Right kidney (tissue), 1 donor: ENCODE measurements around the gene FOXN3.

Experiments
- DNase-seq: peaks from one replicate; pipeline ENCODE4 v3.0.0-alpha.2; 2016

The FOXN3 gene

DNA sequence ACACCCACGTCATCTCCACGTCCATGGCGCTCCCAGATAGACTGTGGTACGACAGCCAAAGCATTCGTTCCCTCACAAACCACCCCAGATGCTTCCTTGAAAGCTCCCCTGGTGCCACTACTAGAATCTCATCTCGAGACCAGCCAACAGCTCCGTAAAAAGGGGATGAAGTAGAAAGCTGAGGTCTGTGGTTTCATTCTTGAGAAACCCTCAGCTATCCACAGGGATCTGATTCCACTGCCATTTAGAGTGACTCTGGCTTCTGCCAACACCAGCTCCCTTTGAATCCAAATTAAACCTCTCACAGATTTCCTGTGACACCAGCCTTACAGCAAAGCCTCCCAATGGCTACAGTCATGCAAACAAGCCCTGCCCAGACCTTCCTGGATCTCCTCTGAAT is 18.5 kb upstream of the FOXN3 start:
- no peak for DNase-seq

DNA sequence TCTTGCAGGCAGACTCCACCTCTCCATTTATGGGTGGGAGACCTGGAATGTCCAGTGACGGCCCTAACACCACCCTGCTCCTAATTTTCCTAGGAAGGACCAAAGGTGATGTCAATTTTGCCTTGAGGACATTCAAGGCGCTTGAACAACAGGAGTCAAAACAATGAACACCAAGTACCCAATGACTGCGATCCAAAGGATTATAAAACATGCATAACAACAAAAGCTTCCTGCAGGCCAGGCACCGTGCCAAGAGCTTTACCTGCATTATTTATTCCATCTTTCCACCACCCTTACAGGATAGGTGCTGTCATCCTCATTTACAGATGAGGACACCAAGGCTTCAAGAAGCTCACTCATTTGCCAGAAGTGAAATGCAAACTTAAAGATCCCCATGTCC is 15.2 kb upstream of the FOXN3 start:
- no peak for DNase-seq

DNA sequence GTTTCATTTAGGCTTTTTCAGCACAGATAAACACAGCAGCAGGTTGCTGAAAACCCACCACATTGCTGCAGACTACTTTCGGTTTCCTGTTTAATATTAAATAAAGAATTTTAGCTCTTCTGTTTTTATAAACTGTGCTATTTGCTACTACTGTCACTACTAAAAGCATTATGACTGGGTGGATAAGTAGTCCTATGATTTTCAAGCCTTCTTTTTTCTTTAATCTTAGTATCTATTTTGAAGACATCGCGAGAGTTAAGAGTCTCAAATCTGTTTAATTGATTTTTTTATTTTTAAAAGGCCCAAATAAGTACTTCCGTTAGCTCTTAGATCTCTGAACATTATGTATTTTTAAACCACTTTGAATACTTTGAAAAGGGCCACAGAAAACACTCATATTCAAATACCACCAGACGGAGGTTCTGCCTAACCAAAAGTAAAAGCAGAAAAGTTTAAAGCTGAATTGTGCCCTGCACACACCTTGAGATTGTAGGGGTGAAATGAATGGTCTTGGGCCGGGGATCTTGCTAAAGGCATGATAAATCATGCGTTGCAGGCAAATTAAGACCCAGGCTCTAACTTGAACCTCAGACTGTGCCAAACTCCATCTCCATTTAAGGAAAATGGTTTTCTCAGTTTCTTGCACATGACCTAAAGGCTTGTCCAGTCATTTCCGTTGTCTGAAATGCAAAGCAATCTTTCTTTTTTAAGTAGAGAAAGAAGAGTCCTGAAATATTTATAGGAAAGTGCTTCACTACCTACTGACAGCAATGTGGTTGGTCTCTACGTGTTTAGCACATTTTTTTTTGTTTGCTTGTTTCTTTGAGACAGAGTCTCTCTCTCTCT is 13.6 kb upstream of the FOXN3 start:
- DNase-seq: no peak

DNA sequence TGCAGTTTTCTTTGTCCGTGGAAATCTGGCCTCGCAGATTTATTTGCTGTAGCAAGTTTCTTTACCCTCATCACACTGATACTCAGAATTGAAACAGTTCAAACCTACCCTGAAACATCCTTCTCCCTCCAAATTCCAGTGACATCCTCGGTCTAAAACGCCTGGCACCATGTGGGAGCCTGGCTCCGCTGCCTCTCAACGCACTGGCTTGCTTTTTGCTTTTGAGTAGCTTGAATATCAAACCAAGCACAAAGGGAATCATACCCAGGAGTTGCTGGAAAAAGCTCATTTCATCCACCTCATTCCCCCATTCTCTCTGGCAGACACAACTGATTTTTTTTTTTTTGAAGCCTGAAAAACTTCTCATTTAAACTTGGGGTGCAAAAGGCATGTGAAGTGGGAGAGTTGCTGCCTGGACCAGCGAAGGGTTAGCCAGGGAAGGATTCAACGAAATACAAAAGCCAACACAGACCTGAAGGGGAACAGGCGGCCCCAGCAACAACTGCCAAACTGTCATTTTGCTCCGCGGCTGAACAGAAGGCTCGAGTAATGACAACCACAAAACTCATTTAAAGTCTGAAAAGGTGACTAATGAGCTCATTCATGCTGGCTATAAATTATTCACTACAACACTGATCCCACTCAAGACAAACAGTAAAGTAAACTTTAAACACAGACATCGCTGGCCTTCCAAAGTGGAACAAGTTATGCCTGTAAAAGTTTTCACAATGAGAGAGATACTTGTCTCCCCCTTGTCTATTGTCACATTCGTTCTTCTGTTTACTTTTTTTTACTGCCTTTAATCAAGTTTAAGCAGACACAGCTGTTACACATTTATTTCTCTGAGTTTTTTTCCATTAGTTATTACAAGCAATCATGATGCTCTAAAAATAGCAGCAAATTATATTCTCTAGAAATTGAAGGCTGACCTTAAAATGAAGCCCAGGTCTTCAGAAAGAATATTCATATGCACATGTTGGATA is 12.5 kb upstream of the FOXN3 start:
- peak; percentile 45 for DNase-seq

DNA sequence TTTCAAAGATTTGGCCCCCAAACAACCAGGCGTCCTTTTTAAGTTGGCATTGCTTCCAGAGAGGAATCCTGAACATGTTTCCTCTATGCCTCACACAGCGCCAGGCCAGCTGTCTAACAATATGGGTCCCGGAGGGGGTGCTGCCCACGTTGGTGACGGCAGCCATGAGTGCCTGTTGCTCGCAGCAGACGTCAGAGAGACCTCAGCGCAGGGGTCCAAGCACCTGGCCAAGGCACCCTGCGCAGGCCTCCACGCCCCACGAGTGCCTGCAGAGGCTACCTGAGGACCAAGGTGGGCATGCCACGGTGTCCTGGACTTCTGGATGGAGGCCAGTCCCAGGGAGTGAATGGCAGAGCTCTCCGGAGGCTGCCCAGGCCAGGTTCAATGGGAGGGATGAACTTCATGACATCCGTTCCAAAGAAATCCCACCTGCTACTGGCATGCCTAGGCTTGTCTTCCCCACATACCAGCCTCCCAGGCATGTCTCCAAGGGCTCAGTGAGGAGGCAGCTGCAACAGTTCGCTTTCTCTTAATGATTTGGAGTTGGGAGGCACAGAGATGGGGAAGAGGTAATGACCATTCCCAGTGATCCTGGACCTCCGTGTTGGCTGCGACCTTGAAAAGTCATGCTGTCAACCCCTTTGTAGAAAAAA is 11.6 kb upstream of the FOXN3 start:
- DNase-seq: no peak

DNA sequence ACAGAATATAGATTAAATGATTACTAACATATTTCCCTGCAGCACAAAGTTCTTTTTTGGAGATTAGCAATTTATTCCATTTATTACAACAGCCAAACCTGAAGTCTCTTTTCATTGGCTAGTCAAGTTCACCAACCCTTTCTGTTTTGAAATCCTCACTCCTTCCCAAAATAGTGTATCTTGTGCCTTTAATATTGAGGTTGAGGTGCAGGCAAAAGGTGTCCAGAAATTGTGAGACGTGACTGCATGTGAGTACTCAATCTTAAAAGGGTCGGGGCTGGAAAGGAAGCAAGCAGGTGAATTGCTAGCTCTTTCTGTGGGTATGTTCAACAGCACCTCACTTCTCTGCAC is 11.1 kb upstream of the FOXN3 start:
- DNase-seq: no peak

DNA sequence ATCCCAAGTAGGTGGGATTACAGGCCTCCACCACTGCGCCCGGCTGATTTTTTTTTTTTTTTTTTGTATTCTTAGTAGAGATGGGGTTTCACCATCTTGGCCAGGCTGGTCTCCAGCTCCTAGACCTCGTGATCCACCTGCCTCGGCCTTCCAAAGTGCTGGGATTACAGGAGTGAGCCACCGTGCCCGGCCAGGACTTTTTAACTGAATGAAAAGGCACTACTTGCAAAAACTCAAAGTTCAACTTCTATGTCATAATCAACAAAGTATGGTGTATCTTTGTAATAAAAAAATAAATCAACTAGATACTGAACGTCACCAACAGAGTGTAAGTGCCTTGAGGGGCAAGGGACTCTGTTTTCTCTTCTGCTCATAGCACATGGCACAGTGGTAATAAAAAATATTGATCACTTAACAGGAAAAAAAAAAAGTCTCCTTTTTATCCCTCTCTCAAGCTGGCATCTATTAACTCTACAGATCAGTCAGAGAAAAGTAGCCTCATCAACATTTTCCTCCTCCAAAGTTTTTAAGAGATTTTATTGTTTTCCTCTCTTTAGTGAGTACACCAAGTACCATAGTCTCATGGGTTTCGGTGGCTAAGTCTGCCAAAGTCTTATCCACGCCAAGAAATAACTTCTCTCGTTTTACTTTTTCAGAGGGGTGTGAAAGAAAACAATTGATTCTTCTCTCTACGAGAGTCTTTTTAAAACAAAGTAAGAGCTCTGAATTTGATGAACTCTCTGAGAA is 10.6 kb upstream of the FOXN3 start:
- DNase-seq: no peak

DNA sequence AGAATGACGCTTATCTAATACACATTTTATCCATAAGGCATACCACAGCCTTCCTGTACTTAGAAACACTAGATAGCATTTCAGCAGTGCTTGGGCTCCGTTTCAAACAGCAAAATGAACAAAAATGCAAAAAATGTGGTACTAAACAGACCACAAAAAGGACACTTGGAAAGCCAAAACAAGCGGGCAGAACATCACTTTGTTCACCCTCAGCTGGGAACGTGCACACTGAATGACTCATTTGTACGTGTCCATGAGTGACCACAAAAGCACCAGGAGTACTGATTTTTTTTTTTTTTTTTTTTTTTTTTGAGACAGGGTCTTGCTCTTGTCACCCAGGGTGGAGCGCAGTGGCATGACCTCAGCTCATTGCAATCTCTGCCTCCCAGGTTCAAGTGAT is 8.9 kb upstream of the FOXN3 start:
- no peak for DNase-seq

DNA sequence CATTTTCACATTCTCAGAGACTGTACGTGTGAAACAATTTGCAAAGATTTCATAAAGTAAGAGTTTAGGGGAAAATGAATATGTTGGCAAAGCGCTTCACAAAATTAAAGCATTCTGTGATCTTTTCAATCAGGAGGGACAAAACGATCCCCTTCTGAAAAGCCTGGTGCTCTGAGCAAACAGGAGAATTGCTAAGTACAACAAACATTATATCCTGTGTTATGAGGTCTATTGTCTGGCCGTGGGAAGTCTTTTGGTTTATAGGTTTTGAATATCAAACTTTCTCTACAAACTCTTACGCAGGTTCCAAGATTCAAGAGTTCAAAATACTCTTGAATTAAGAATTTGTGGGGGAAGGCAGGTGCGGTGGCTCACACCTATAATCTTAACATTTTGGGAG is 7.2 kb upstream of the FOXN3 start:
- DNase-seq: no peak

DNA sequence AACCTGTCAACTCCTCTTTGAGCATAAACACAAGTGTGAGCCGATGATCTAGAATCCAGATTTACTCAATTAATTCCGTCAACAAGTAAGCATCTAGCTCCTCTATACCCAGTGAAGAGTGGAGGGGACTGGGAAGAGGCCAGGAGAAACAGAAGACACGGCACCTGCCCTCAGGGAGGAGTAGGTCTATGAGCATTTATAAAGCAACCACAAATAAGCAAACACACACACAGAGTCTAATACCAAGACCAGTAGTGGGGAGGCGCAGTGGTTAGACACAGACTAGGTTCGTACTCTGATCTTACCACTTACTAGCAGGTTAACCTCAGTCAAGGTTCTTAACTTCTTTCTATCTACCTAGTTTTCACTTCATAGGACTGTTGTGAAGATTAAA is 5.9 kb upstream of the FOXN3 start:
- DNase-seq: no peak

DNA sequence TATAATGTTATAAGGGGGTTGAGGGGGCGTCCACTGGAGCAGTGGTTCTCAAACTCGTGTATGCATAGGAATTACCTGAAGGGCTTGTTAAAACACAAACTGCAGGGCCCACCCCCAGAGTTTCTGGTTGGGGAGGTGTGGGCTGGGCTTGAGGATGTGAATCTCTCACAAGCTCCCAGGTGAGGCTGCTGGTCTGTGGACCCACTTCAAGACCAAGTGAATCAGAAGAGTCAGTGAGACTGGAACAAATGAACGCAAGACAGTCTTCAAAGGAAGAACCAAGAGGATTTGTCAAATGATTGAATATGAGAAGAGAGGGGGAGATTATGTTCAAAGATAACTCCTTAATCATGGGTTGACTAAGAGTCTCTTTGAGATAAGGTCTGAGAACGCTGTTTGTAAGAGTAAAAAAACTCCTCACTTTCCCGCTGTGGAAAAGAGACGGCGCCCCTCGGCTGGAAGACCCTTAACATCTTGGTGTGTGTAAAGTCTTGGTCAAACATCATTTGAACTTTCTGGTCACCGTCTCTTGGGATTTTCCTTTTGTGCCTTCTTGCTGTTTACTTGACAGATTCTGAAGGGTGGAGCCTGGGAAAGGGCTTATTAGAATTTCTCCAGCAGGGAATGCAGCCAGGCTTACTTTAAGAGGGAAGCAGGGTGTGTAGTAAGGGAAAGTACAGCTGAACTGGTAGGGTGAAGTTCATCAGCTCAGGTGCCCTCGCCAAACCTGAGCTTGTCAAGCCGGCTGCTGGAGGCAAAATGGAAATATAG is 5.3 kb upstream of the FOXN3 start:
- DNase-seq: no peak

DNA sequence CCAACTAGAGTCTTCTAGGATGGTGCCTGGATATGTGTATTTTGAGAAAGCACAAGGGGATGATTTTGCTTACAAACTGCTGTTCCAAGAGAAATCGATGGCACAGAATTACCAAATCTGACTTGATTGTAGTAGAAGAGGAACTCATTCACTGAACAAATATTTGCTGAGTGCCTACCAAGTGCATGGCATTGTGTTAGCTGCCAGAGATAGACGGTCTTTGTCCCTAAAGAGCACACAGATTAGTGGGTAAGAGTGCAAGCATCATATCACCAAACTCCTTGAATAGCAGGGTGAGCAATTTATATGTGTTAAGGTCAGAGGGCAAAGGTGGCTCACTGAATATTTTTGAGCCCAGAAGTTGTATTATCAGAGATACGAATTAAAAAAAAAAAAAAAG is 3.5 kb upstream of the FOXN3 start:
- DNase-seq: no peak

DNA sequence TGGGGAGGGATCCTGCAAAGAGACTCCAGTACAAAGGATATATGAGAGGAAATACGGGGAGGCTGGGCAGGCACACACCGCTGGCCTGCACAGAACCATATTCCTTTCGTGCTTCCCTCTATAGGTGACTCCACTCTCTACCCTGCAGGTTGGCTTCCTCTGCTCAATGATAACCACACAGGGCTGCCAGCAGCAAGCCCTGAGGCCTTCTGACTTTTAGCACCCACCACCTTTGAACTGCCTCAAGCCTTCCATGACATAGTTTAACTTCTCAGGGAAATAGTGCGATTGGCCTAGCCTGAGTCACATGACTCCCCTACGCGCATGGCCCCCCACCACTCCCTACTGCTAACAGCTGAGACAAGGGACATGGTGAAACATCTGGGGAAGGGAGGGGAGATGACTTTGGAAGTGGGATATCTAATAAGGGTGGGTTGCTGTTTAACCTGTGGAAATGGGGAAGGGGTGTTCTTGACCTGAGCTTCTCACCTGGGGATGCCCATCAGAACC is 3.0 kb upstream of the FOXN3 start:
- no peak for DNase-seq

DNA sequence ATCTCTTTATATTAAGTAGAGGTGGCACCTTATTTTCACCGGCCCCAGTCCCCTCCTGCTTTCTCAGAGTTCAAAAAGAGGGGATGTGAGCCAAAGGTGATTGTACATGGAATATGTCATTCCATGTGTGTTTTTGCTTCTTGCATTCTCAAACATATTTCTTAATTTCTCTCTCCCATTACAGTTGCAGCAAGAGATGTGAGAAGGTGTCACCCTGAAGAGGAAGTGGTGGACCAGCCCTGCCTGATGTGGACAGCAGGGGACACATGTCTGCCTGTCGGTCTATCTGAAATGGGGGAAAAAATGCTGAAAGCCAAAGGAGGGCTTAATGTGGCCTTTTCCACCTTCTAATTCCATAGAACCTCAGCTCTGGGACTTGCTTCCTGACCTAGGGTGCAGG is 1.9 kb upstream of the FOXN3 start:
- no peak for DNase-seq

DNA sequence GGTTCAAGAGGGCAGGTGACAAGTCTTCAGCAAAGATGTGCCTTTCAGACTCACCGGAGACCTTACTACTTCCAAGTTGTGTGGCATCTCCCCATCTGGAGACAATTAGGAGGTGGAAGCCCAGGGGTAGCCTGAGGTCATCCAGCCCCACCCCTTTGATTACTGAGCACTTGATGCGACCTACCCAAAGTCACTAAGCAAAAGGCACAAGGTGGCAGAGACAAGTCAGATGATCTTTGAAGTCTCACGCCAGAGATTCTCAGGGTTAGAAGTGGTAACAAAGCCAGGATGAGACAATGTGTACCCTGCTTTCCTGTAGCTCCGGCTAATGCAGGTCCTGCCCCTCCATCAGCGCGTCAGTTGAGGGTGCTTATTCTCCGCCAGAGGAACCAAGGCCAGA is 1.4 kb upstream of the FOXN3 start:
- no peak for DNase-seq

DNA sequence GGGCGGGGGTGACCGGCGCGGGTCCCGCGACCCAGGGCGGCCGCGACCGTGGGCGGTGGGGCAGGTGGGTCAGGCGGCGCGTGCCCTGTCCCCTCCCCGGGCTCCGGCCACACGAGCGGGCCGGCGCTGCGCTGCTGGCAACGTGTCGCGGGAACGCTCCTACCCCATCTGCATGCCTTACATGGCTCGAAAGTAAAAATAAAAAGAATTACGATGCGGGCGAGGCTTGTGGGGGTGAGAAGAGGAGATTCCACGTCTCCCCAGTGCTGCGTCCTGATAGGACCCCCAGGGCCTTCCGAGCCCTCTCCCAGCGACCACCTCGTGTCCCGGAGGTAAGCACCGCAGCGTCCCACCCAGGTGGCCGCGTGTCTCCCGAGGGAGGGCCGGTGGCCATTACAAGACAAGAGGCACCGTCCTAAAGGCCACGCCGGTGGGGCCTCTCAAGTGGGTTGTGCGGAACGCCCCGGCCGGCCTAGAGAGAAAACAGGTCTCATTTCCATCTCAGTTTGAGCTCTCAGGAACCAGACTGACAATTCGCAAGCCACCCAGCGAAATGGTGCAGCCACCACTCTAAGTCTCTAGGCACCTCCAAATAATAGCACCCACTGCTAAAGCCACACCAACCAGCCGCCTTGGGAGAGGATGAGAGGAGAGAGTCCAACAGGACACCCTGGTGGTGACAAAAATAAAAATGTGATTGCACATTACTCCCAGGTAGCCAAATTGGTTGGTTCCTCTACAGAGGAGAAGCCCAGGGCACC is 612 bp upstream of the FOXN3 start:
- DNase-seq: peak; percentile 82

DNA sequence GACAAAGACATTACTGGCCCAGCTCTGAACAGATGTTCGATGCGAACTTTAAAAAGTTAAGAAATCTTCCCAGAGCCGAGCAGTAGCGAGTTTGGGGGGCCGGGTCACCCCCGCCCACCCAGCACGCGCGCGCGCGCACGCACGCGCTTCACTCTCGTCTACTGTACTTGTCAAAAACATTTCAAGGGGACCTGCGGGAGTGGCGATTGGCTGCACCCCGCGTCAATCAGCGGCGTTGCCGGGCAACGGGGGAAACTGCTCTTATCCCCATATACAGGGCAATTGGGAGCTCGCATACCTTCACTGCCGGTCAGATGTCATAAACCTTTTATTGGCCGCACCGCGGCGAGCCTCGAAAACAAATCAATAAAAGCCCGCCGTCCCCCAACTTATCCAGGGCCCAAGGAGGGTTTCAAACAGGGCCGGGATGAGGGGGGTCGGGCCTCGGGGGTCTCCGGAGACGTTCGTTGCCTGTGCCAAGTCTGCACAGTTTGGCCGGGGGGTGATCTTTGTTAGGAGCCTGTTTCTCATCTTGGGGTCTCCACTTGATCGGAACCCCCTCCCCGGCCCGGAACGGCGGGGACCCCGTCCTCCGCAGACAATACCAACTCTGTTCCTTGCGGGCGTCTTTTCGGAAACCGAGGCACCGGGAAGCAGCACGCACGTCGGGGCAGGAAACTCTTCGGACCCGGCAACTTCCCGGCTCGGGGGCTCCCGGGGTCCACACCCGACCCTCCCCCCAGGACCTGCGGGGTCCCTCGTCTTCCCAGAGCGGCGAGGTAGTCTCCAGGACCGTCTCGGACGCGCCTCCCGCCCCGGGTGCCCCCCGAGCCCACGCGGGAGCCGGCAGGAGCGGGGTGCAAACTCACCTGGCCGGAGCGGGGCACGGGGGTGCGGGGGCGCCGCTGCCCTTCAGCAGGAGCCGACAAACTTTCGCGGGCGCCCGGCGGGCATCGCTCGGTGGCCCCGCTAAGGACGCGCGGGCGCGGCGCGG is 734 bp downstream of the FOXN3 start:
- DNase-seq: peak; percentile 98

DNA sequence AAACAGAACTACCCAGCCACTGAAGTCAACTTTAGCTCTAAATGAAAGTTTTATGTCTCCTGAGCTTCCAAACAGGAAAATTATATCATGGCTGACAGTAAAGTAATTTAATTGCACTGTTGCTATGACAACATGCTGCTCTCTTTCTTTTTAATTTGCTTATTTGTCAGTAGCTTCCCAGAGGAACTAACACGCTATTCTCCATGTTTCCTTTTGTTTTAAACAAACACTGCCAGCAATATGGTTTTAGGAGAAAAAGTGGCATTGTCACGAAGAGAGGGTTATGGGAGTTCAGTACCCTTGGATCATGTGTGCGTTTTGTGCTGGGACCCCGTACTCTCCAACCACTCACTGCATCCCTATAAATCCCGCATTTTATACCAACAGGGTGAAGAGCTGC is 1.9 kb downstream of the FOXN3 start:
- no peak for DNase-seq

DNA sequence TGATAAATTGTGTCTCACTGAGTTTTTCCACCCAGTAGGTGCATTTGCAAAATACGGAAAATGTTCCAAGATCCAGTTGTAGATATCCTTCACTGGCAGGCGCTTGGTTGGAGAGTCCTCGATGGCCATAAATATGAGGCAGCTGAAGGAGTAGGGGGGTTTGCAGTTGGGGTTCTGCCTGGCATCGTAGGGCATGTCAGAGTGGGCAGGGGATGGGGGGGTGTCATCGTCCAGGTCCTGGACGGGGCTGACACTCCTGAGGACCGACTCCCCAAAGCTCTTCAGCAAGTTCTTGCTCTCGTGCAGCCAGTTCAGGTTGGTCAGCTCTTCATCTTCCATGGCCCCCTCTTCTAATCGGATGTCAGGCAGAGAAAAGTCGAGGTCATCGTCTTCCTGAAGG is 5.1 kb downstream of the FOXN3 start:
- no peak for DNase-seq
